Measurements from ENCODE around the gene SEZ6L2. TPM values are rescaled to one million over a fixed set of nuclear protein-coding genes. Genes with fewer than 3 reads are reported as not detected.
"Not testable (repeated sequence)": the region's sequence is repeated elsewhere in the genome, so short reads cannot be mapped to it uniquely, and the experiment has no call there.

SEZ6L2 gene
- total RNA-seq, 4 donors from 2014 or later: 1.4 to 100 (median 3.1) TPM

DNA sequence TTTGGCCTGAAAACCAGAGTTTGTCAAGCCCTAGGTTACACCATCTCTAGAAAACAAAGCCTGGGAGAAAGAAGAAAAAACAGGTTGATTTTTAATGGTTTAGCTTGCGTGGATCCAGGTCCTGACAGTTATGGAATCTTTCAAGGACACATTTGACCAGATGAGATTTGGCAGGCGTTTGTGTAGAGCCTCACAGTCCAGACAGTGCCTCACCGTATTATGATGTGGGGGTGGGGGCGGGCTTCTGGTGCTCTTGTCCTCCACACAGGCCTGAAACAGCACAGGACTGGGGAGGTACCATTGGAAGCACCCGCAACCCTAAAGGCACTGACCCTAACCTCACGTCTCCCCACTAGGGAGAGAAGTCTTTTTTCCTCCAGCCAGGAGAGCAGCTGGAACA, 59.5 kb downstream of the SEZ6L2 start:
- intact Hi-C loops (cut with DNase I; ENCODE audit: low total_unique reads): loop anchor here (10.0 kb wide), 1 partner anchor 135 kb away; no protein-coding TSS in a partner anchor
- no peak for TF ChIP-seq POLR2A (IDR thresholded peaks at IDR 0.05)
- TF ChIP-seq, protein P1, sequence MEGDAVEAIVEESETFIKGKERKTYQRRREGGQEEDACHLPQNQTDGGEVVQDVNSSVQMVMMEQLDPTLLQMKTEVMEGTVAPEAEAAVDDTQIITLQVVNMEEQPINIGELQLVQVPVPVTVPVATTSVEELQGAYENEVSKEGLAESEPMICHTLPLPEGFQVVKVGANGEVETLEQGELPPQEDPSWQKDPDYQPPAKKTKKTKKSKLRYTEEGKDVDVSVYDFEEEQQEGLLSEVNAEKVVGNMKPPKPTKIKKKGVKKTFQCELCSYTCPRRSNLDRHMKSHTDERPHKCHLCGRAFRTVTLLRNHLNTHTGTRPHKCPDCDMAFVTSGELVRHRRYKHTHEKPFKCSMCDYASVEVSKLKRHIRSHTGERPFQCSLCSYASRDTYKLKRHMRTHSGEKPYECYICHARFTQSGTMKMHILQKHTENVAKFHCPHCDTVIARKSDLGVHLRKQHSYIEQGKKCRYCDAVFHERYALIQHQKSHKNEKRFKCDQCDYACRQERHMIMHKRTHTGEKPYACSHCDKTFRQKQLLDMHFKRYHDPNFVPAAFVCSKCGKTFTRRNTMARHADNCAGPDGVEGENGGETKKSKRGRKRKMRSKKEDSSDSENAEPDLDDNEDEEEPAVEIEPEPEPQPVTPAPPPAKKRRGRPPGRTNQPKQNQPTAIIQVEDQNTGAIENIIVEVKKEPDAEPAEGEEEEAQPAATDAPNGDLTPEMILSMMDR (IDR thresholded peaks at IDR 0.05): no peak
- H3K4me3 ChIP-seq (ENCODE audit: low read depth, poor library complexity, severe bottlenecking): no peak overlapping the region
- 83 to 85% methylated on average over 6 of the region's 6 CpGs for WGBS, 2 donors
- DNase-seq (ENCODE audit: low spot score in 2 of 2): no peak

DNA sequence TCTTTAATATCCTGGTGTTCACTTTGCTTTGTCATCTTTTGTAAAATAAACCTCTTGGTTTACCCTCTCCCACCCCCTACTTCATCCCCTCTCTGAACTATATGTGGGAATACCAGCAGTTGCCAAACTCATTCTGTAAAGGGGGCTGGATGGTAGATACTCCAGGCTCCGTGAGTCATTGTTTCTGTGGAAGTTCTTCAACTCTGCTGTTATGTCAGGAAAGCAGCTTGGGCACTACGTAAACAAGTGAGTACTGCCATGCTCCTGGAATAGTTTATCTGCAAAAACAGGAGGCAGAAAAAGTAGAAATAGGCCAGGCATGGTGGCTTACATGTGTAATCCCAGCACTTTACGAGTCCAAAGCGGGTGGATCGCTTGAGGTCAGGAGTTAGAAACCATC, 61.5 kb downstream of the SEZ6L2 start:
- no peak for TF ChIP-seq POLR2A (IDR thresholded peaks at IDR 0.05)
- TF ChIP-seq, protein P1 (IDR thresholded peaks at IDR 0.05): no peak
- DNase-seq (ENCODE audit: low spot score in 2 of 2): no peak
- H3K4me3 ChIP-seq (ENCODE audit: low read depth, poor library complexity, severe bottlenecking): no peak overlapping the region
- intact Hi-C loops (cut with DNase I; ENCODE audit: low total_unique reads): no loop called here
- WGBS, 2 donors: 95% methylated on average over 5 of the region's 5 CpGs

DNA sequence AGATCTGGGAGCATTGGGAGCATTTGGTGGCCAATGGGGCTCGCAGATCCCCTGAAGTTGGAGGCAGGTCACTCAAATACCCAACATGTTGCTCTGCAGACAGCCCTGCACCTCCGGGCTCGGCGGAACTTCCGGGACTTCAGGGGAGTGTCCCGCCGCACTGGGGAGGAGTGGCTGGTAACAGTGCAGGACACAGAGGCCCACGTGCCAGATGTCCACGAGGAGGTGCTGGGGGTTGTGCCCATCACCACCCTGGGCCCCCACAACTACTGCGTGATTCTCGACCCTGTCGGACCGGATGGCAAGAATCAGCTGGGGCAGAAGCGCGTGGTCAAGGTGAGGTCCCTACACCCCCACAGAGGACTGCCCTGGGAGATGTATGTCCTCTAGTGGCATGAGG, 62.7 kb downstream of the SEZ6L2 start:
- no peak for TF ChIP-seq POLR2A (IDR thresholded peaks at IDR 0.05)
- TF ChIP-seq, protein P1 (IDR thresholded peaks at IDR 0.05): no peak
- intact Hi-C loops (cut with DNase I; ENCODE audit: low total_unique reads): no loop called here
- H3K4me3 ChIP-seq (ENCODE audit: low read depth, poor library complexity, severe bottlenecking): no peak overlapping the region
- WGBS, 2 donors: 80 to 85% methylated on average over 15 of the region's 15 CpGs
- no peak for DNase-seq (ENCODE audit: low spot score in 2 of 2)

DNA sequence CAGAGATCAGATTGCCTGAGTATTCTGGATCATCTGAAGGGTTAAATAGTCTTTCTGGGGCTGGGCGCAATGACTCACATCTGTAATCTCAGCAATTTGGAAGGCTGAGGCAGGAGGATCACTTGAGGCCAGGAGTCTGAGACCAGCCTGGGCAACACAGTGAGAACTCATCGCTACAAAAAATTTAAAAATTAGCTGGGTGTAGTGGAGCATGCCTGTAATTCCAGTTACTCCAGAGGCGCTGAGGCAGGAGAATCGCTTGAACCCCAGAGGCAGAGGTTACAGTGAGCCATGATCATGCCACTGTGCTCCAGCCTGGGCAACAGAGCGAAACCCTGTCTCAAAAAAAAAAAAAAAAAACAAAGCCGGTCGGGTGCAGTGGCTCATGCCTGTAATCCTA, 63.4 kb downstream of the SEZ6L2 start:
- WGBS, 2 donors: 84 to 91% methylated on average over 7 of the region's 7 CpGs
- TF ChIP-seq, protein P1 (IDR thresholded peaks at IDR 0.05): no peak
- TF ChIP-seq POLR2A (IDR thresholded peaks at IDR 0.05): no peak
- intact Hi-C loops (cut with DNase I; ENCODE audit: low total_unique reads): no loop called here
- H3K4me3 ChIP-seq (ENCODE audit: low read depth, poor library complexity, severe bottlenecking): no peak overlapping the region
- DNase-seq (ENCODE audit: low spot score in 2 of 2): no peak

DNA sequence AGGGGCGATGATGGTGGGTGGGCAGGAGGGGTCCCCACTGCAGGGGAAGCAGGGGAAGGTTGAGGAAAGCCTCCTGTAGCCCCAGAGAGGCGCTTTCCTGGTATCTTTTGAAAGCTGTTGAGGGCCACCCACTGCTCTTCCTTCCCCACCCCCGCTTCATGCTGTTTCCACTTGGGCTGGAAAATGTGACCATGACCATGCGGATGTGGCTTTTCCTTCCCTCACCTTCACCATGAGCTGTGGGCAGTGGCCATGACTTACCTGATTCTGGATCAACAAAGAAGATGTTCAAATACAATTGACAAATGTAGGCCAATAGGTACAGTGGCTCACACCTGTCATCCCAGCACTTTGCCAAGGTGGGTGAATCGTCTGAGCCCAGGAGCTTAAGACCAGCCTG, 65.3 kb downstream of the SEZ6L2 start:
- no peak for TF ChIP-seq POLR2A (IDR thresholded peaks at IDR 0.05)
- TF ChIP-seq, protein P1 (IDR thresholded peaks at IDR 0.05): no peak
- no peak for DNase-seq (ENCODE audit: low spot score in 2 of 2)
- H3K4me3 ChIP-seq (ENCODE audit: low read depth, poor library complexity, severe bottlenecking): no peak overlapping the region
- intact Hi-C loops (cut with DNase I; ENCODE audit: low total_unique reads): no loop called here
- 88 to 92% methylated on average over 5 of the region's 5 CpGs for WGBS, 2 donors

DNA sequence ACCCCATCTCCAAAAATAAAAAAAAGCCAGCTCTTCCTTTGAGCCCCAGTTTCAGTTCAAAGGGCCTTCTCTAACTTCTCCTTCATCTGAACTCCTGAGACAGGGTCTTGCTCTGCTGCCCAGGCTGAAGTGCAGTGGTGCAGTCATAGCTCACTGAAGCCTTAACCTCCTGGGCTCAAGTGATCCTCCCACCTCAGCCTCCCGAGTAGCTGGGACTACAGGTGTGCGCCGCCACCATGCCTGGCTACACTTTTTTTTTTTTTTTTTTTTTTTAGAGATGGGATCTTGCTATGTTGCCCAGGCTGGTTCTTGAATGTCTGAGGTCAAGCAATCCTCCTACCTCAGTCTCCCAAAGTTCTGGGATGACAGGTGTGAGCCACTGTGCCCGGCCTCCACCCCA, 66.1 kb downstream of the SEZ6L2 start:
- intact Hi-C loops (cut with DNase I; ENCODE audit: low total_unique reads); DNase-seq (ENCODE audit: low spot score in 2 of 2); H3K4me3 ChIP-seq (ENCODE audit: low read depth, poor library complexity, severe bottlenecking): not testable (repeated sequence)
- WGBS, 2 donors: 94 to 98% methylated on average over 4 of the region's 4 CpGs
